Measurements from ENCODE around the gene THOC6.
"Not testable (repeated sequence)": the region's sequence is repeated elsewhere in the genome, so short reads cannot be mapped to it uniquely, and the experiment has no call there.

The THOC6 gene

DNA sequence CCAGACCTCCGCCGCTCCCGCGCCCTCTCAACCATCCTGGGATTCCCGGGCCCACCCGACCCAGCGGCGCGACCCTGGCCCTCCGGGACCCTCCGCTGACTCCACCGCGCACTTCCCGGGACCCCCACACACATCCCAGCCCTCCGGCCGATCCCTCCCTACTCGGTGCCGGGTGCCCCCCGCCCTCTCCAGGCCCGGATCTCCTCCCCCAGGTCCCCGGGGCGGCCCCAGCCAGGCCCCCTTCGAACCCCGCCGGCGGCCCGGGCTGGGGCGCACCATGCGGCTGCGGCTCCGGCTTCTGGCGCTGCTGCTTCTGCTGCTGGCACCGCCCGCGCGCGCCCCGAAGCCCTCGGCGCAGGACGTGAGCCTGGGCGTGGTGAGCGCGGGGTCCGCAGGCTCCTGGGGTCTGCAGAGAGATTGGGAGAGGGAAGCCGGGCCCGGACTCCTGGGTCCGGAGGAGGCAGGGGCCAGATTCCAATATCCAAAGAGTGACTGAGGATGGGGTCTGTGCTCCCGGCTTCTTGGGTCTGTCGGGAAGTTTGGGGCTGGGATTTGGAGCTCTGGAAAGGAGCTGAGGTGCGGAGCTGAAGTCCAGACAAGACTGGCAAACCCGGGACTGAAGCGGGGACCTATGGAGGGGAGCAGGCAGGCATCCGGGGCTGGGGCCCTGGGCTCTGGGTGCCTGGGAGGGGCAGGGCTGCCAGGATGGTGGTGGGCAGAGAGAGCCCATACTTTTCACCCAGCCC lies 23.0 kb downstream of the THOC6 start:
- H3K27ac ChIP-seq, result no peak overlapping the region
- no peak for DNase-seq (ENCODE audit: low spot score)
- TF ChIP-seq, protein P1, sequence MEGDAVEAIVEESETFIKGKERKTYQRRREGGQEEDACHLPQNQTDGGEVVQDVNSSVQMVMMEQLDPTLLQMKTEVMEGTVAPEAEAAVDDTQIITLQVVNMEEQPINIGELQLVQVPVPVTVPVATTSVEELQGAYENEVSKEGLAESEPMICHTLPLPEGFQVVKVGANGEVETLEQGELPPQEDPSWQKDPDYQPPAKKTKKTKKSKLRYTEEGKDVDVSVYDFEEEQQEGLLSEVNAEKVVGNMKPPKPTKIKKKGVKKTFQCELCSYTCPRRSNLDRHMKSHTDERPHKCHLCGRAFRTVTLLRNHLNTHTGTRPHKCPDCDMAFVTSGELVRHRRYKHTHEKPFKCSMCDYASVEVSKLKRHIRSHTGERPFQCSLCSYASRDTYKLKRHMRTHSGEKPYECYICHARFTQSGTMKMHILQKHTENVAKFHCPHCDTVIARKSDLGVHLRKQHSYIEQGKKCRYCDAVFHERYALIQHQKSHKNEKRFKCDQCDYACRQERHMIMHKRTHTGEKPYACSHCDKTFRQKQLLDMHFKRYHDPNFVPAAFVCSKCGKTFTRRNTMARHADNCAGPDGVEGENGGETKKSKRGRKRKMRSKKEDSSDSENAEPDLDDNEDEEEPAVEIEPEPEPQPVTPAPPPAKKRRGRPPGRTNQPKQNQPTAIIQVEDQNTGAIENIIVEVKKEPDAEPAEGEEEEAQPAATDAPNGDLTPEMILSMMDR (conservative IDR thresholded peaks at IDR 0.05; ENCODE audit: low read depth), result no peak
- ChIA-PET POLR2A (ENCODE audit: low non-redundant PET) (interaction anchor here (0.8 kb wide), 1 partner anchor 10 kb away, joined by 3 read pairs; no protein-coding TSS in a partner anchor), CTCF (interaction anchor here (0.9 to 2.8 kb wide), 2 partner anchors 12 to 15 kb away, joined by 4 to 22 read pairs; no protein-coding TSS in a partner anchor)

DNA sequence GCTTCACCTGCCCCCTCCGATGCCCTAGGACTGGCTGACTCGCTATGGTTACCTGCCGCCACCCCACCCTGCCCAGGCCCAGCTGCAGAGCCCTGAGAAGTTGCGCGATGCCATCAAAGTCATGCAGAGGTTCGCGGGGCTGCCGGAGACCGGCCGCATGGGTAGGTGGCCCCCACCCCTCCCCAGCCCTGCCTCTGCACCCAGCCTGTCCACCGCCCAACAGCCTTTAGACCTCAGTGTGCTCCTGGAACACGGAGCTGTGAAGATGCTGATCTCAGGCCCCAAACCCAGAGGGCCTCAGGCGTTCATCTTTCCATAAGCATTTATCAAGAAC lies 23.5 kb downstream of the THOC6 start:
- H3K27ac ChIP-seq, result no peak overlapping the region
- TF ChIP-seq, protein P1 (conservative IDR thresholded peaks at IDR 0.05; ENCODE audit: low read depth), result no peak
- DNase-seq (ENCODE audit: low spot score), result no peak
- ChIA-PET POLR2A (ENCODE audit: low non-redundant PET) (interaction anchor here (0.8 kb wide), 1 partner anchor 9 kb away, joined by 3 read pairs; no protein-coding TSS in a partner anchor), CTCF (interaction anchor here (0.9 to 2.8 kb wide), 2 partner anchors 12 to 16 kb away, joined by 4 to 22 read pairs; no protein-coding TSS in a partner anchor)

DNA sequence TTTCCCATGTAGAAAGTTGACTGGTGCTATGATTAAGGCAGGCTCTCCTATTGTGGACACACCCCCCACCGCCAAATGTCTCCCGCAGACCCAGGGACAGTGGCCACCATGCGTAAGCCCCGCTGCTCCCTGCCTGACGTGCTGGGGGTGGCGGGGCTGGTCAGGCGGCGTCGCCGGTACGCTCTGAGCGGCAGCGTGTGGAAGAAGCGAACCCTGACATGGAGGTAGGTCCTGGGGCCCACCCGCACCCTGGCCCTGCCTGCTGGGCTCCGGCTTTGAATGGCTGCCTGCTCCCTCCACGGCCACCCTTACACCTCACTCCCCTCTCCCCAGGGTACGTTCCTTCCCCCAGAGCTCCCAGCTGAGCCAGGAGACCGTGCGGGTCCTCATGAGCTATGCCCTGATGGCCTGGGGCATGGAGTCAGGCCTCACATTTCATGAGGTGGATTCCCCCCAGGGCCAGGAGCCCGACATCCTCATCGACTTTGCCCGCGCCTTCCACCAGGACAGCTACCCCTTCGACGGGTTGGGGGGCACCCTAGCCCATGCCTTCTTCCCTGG lies 26.2 kb downstream of the THOC6 start:
- TF ChIP-seq, protein P1 (conservative IDR thresholded peaks at IDR 0.05; ENCODE audit: low read depth), result no peak
- no peak for DNase-seq (ENCODE audit: low spot score)
- ChIA-PET POLR2A (ENCODE audit: low non-redundant PET) (interaction anchor here (0.6 kb wide), 1 partner anchor 47 kb away, joined by 4 read pairs; no protein-coding TSS in a partner anchor), CTCF (no interaction called here)
- no peak overlapping the region for H3K27ac ChIP-seq

- TF ChIP-seq, protein P1 (conservative IDR thresholded peaks at IDR 0.05; ENCODE audit: low read depth), result no peak
- ChIA-PET POLR2A (ENCODE audit: low non-redundant PET) (interaction anchor here (0.6 kb wide), 1 partner anchor 48 kb away, joined by 4 read pairs; no protein-coding TSS in a partner anchor), CTCF (interaction anchor here (0.6 to 1.2 kb wide), 2 partner anchors 8 to 121 kb away, joined by 5 read pairs; no protein-coding TSS in a partner anchor)
- no peak overlapping the region for H3K27ac ChIP-seq
- no peak for DNase-seq (ENCODE audit: low spot score)
Measured at GRCh38 chr16:3050487-3050886, 26.7 kb downstream of the THOC6 start.

- no peak for DNase-seq (ENCODE audit: low spot score)
- H3K27ac ChIP-seq, result no peak overlapping the region
- ChIA-PET POLR2A (ENCODE audit: low non-redundant PET) (no interaction called here), CTCF (interaction anchor here (0.6 to 1.2 kb wide), 4 partner anchors 9 to 120 kb away, joined by 3 to 5 read pairs (median 4); no protein-coding TSS in a partner anchor)
- TF ChIP-seq, protein P1 (conservative IDR thresholded peaks at IDR 0.05; ENCODE audit: low read depth), result no peak
Measured at GRCh38 chr16:3051009-3051408, 27.2 kb downstream of the THOC6 start.

DNA sequence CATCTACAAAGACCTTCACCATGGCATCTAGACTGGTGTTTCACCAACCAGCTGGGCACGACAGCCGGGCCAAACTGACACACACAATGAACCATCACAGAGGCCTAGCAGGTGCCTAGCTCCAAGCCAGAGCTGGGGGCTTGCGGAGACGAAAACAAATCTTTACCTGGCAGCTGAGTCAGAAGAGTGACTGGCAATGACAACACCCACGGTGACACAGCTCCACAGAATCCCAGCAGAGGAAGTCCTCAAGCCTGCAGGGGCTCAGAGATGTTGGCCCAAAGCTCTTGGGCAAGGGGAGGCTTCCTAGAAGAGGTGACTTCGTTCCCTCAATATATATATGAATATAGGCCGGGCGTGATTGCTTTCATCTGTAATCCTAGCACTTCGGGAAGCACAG lies 27.7 kb downstream of the THOC6 start:
- CTCF ChIA-PET, result interaction anchor here (0.7 to 1.2 kb wide), 3 partner anchors 8 to 69 kb away, joined by 3 to 5 read pairs (median 3); no protein-coding TSS in a partner anchor
- POLR2A ChIA-PET (ENCODE audit: low non-redundant PET), result no interaction called here

DNA sequence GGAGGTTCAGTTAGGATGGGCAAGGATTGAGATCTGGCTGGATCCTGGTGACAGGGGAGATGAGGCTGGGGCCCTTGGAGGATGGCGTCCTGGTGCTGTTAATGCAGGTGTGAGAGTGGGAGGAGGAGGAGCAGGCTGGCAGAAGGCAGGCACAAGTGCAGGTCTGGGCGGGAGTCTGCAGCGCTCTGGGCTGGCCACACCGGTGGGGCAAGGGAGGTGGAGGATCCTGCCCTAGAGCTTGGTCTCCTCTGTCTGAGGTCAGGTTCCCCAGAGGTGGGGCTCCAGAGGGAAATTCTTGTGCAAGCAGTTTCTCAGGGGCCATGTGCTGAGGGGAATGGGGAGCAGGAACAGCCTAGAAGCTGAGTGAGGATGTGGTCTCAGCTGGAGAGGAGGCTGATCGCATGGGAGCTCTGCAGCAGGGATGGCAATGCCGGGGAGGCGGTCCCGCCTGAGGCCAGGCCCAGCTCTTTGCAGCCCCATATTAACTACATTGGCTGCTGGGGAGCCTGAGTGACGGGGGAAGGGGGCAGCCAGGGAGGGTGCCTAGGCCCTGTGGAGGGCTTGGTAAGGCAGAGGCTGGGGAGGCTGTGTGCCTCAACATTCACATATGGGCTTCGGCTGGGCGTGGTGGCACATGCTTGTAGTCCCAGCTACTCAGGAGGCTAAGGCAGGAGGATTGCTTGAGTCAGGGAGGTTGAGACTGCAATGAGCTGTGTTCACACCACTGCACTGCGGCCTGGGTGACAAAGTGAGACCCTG lies 28.9 kb downstream of the THOC6 start:
- POLR2A ChIA-PET (ENCODE audit: low non-redundant PET); DNase-seq (ENCODE audit: low spot score); CTCF ChIA-PET; H3K27ac ChIP-seq: not testable (repeated sequence)

More for the DNA sequence above, 27.7 kb downstream of the THOC6 start:
- TF ChIP-seq, protein P1 (conservative IDR thresholded peaks at IDR 0.05; ENCODE audit: low read depth), result no peak
- no peak overlapping the region for H3K27ac ChIP-seq
- no peak for DNase-seq (ENCODE audit: low spot score)

DNA sequence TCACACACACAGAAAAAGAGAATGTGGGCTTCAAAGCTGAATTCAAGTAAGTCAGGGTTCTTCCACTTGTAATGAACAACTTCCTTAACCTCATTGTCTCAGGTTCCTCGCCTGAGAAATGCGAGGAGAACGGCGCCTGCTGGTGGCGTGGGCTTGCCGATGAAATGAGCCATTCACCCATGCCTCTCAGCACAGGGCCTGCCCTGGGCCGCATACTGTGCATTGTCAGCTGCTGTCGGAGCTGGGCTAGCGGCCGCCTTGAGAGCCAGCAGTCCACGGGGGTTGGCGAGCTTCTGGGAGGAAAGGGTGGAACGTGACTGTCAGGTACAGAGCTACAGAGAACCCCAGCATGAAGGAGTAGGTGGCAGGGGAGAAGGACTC lies 29.5 kb downstream of the THOC6 start:
- CTCF ChIA-PET; H3K27ac ChIP-seq; POLR2A ChIA-PET (ENCODE audit: low non-redundant PET); DNase-seq (ENCODE audit: low spot score): not testable (repeated sequence)

All from RWPE1 (cell line).